Measurements from ENCODE around the gene PLEKHO2. TPM values are rescaled to one million over a fixed set of nuclear protein-coding genes. Genes with fewer than 3 reads are reported as not detected.

PLEKHO2 gene
- total and polyA plus RNA-seq, 3 experiments from 2014 or later = 15.8 to 33.3 (median 16.1) TPM

- H3K9me3 Mint-ChIP-seq = peaks cover 0 to 6% (median 3%) of the 10 kb centered on the region in 5 donors
- POLR2A ChIA-PET = interaction anchor here (0.7 to 1.9 kb wide), 2 partner anchors 11 to 16 kb away, joined by 8 to 9 read pairs; no protein-coding TSS in a partner anchor
Observed at GRCh38 chr15:64905119-64905831, 63.6 kb downstream of the PLEKHO2 start.

GRCh38 chr15:64905941-64906340 lies 64.2 kb downstream of the PLEKHO2 start:
- ChIA-PET CTCF (interaction anchor here (0.7 to 11.0 kb wide), 14 partner anchors 9 to 175 kb away, joined by 3 to 115 read pairs (median 4); partner anchors contain the start of gene PIF1), POLR2A (interaction anchor here (1.9 kb wide), 1 partner anchor 11 kb away, joined by 9 read pairs; no protein-coding TSS in a partner anchor)
- Mint-ChIP-seq H3K27ac (no peak overlapping the region), H3K4me3 (peak overlapping the region in 1 of 7 donors; percentile 36), H3K36me3 (peaks cover 0 to 2% (median 2%) of the 10 kb centered on the region in 3 donors), H3K9me3 (peaks cover 0 to 2% (median 2%) of the 10 kb centered on the region in 5 donors), H3K4me1 (peaks cover 37 to 45% (median 41%) of the 10 kb centered on the region in 3 donors), H3K27me3 (peaks cover 0 to 2% of the 10 kb centered on the region in 2 donors)
- Histone ChIP-seq H3K4me1 (ENCODE audit: insufficient read depth, low read length) (peaks cover 29% of the 10 kb centered on the region), H3K9me3 (ENCODE audit: low read length) (peaks cover under 1% of the 10 kb centered on the region), H3K4me3 (ENCODE audit: low read length) (no peak overlapping the region), H3K36me3 (ENCODE audit: insufficient read depth, low read length) (no peaks in the 10 kb centered on the region), H3K27me3 (ENCODE audit: insufficient read depth, low read length, poor library complexity, severe bottlenecking) (no peaks in the 10 kb centered on the region), H3K27ac (ENCODE audit: low read depth, low read length) (no peak overlapping the region)
- DNase-seq = no peak

More at GRCh38 chr15:64905119-64905831, 63.6 kb downstream of the PLEKHO2 start:
- Mint-ChIP-seq H3K27ac (peak overlapping the region in 5 of 8 donors; percentile 20 to 66 (median 57)), H3K4me3 (peak overlapping the region in 6 of 7 donors; percentile 28 to 71 (median 57)), H3K4me1 (peaks cover 35 to 46% (median 44%) of the 10 kb centered on the region in 3 donors), H3K36me3 (peaks cover 0 to 6% (median 4%) of the 10 kb centered on the region in 3 donors), H3K27me3 (peaks cover 0 to 2% of the 10 kb centered on the region in 2 donors)
- Histone ChIP-seq H3K4me1 (ENCODE audit: insufficient read depth, low read length) (peaks cover 29% of the 10 kb centered on the region), H3K27me3 (ENCODE audit: insufficient read depth, low read length, poor library complexity, severe bottlenecking) (no peaks in the 10 kb centered on the region), H3K9me3 (ENCODE audit: low read length) (peaks cover 4% of the 10 kb centered on the region), H3K27ac (ENCODE audit: low read depth, low read length) (no peak overlapping the region), H3K36me3 (ENCODE audit: insufficient read depth, low read length) (no peaks in the 10 kb centered on the region), H3K4me3 (ENCODE audit: low read length) (peak overlapping the region; percentile 50)
- CTCF ChIA-PET = interaction anchor here (0.7 to 11.0 kb wide), 16 partner anchors 8 to 175 kb away, joined by 3 to 115 read pairs (median 4); partner anchors contain the start of gene PIF1
- DNase-seq = peak; percentile 64 to 84 (median 70)

- CTCF ChIA-PET = interaction anchor here (0.7 to 11.0 kb wide), 11 partner anchors 10 to 176 kb away, joined by 3 to 115 read pairs (median 4); partner anchors contain the start of gene PIF1
- H3K36me3 ChIP-seq (ENCODE audit: insufficient read depth, low read length) = no peaks in the 10 kb centered on the region
- Mint-ChIP-seq H3K36me3 (no peaks in the 10 kb centered on the region), H3K9me3 (no peaks in the 10 kb centered on the region), H3K27me3 (peaks cover 4 to 6% of the 10 kb centered on the region in 2 donors), H3K4me1 (peaks cover 40 to 47% (median 40%) of the 10 kb centered on the region in 3 donors), H3K4me3 (no peak overlapping the region), H3K27ac (peak overlapping the region in 2 of 8 donors; percentile 43 to 61)
- no peaks in the 10 kb centered on the region for H3K27me3 ChIP-seq (ENCODE audit: insufficient read depth, low read length, poor library complexity, severe bottlenecking)
- H3K4me1 ChIP-seq (ENCODE audit: insufficient read depth, low read length) = peaks cover 34% of the 10 kb centered on the region
- H3K4me3 ChIP-seq (ENCODE audit: low read length) = no peak overlapping the region
- DNase-seq = no peak
- POLR2A ChIA-PET = interaction anchor here (1.9 kb wide), 1 partner anchor 12 kb away, joined by 9 read pairs; no protein-coding TSS in a partner anchor
- no peaks in the 10 kb centered on the region for H3K9me3 ChIP-seq (ENCODE audit: low read length)
- H3K27ac ChIP-seq (ENCODE audit: low read depth, low read length) = no peak overlapping the region
Observed at GRCh38 chr15:64906402-64906801, 64.7 kb downstream of the PLEKHO2 start.

GRCh38 chr15:64907991-64908390 lies 66.3 kb downstream of the PLEKHO2 start:
- Mint-ChIP-seq H3K27me3 (peaks cover 4 to 6% of the 10 kb centered on the region in 2 donors), H3K9me3 (no peaks in the 10 kb centered on the region), H3K27ac (no peak overlapping the region), H3K36me3 (no peaks in the 10 kb centered on the region), H3K4me1 (peaks cover 26 to 41% (median 28%) of the 10 kb centered on the region in 3 donors), H3K4me3 (no peak overlapping the region)
- no peaks in the 10 kb centered on the region for H3K36me3 ChIP-seq (ENCODE audit: insufficient read depth, low read length)
- CTCF ChIA-PET = interaction anchor here (1.5 to 11.0 kb wide), 2 partner anchors 73 to 177 kb away, joined by 3 to 115 read pairs; no protein-coding TSS in a partner anchor
- DNase-seq = no peak
- no peaks in the 10 kb centered on the region for H3K9me3 ChIP-seq (ENCODE audit: low read length)
- H3K27me3 ChIP-seq (ENCODE audit: insufficient read depth, low read length, poor library complexity, severe bottlenecking) = no peaks in the 10 kb centered on the region
- H3K27ac ChIP-seq (ENCODE audit: low read depth, low read length) = no peak overlapping the region
- POLR2A ChIA-PET = no interaction called here
- no peak overlapping the region for H3K4me3 ChIP-seq (ENCODE audit: low read length)
- H3K4me1 ChIP-seq (ENCODE audit: insufficient read depth, low read length) = peaks cover 19% of the 10 kb centered on the region

- Histone ChIP-seq H3K27ac (ENCODE audit: low read depth, low read length) (no peak overlapping the region), H3K9me3 (ENCODE audit: low read length) (no peaks in the 10 kb centered on the region), H3K4me1 (ENCODE audit: insufficient read depth, low read length) (peaks cover 14% of the 10 kb centered on the region), H3K27me3 (ENCODE audit: insufficient read depth, low read length, poor library complexity, severe bottlenecking) (no peaks in the 10 kb centered on the region), H3K4me3 (ENCODE audit: low read length) (no peak overlapping the region), H3K36me3 (ENCODE audit: insufficient read depth, low read length) (no peaks in the 10 kb centered on the region)
- peaks cover 14 to 30% (median 17%) of the 10 kb centered on the region in 3 donors for H3K4me1 Mint-ChIP-seq
- POLR2A ChIA-PET = no interaction called here
- H3K36me3 Mint-ChIP-seq = no peaks in the 10 kb centered on the region
- peaks cover 4 to 6% of the 10 kb centered on the region in 2 donors for H3K27me3 Mint-ChIP-seq
- CTCF ChIA-PET = interaction anchor here (0.6 to 11.0 kb wide), 3 partner anchors 9 to 179 kb away, joined by 3 to 115 read pairs (median 3); no protein-coding TSS in a partner anchor
- DNase-seq = no peak
- no peak overlapping the region for H3K27ac Mint-ChIP-seq
- H3K4me3 Mint-ChIP-seq = no peak overlapping the region
- no peaks in the 10 kb centered on the region for H3K9me3 Mint-ChIP-seq
Observed at GRCh38 chr15:64909546-64909945, 67.8 kb downstream of the PLEKHO2 start.

GRCh38 chr15:64911311-64912186 lies 69.8 kb downstream of the PLEKHO2 start, which contains the start of gene ANKDD1A:
Gene ANKDD1A, plus strand, starts transcription at chr15:64911902. Its CDS starts 29 bp downstream, at chr15:64911931.
- H3K4me3 Mint-ChIP-seq = peak within 1 kb of the TSS; percentile 32 to 81 (median 67)
- ChIA-PET POLR2A (no interaction called here), CTCF (interaction anchor here (1.1 to 11.0 kb wide), 4 partner anchors 53 to 181 kb away, joined by 3 to 115 read pairs (median 6); no protein-coding TSS in a partner anchor)
- no peak within 1 kb of the TSS for H3K27ac Mint-ChIP-seq
- Histone ChIP-seq H3K36me3 (ENCODE audit: insufficient read depth, low read length) (no peaks in the 10 kb centered on the region), H3K9me3 (ENCODE audit: low read length) (no peaks in the 10 kb centered on the region), H3K27ac (ENCODE audit: low read depth, low read length) (no peak within 1 kb of the TSS), H3K27me3 (ENCODE audit: insufficient read depth, low read length, poor library complexity, severe bottlenecking) (no peaks in the 10 kb centered on the region), H3K4me1 (ENCODE audit: insufficient read depth, low read length) (peaks cover 6% of the 10 kb centered on the region), H3K4me3 (ENCODE audit: low read length) (peak within 1 kb of the TSS; percentile 40)
- peaks cover 5 to 21% (median 11%) of the 10 kb centered on the region in 3 donors for H3K4me1 Mint-ChIP-seq
- H3K27me3 Mint-ChIP-seq = peaks cover 4 to 6% of the 10 kb centered on the region in 2 donors
- no peaks in the 10 kb centered on the region for H3K9me3 Mint-ChIP-seq
- DNase-seq = peak in 2 of 5 donors; percentile 16 to 58
- no peaks in the 10 kb centered on the region for H3K36me3 Mint-ChIP-seq
